Measurements from ENCODE around the gene CBR1. TPM values are rescaled to one million over a fixed set of nuclear protein-coding genes. Genes with fewer than 3 reads are reported as not detected.
"Not testable (repeated sequence)": the region's sequence is repeated elsewhere in the genome, so short reads cannot be mapped to it uniquely, and the experiment has no call there.

CBR1 gene
- total and polyA plus RNA-seq, 5 experiments from 2014 or later = 23.9 to 59.9 (median 36.3) TPM

- H3K27me3 Mint-ChIP-seq = peaks cover 0 to 5% (median 0%) of the 10 kb centered on the region in 5 donors
- H3K36me3 Mint-ChIP-seq = peaks cover 7 to 15% (median 9%) of the 10 kb centered on the region in 3 donors
- POLR2A ChIA-PET = no interaction called here
- no peak overlapping the region for H3K27ac Mint-ChIP-seq
- DNase-seq (no peak), ATAC-seq (no peak)
- no peak overlapping the region for H3K4me3 Mint-ChIP-seq
- H3K9me3 Mint-ChIP-seq = peaks cover 0 to 20% (median 11%) of the 10 kb centered on the region in 9 donors
- peaks cover 0 to 8% (median 3%) of the 10 kb centered on the region in 4 donors for H3K4me1 Mint-ChIP-seq
These were observed 20.1 kb downstream of the CBR1 start for GRCh38 chr21:36089946-36090345.

GRCh38 chr21:36092681-36093080 lies 22.9 kb downstream of the CBR1 start:
- peaks cover 0 to 5% (median 0%) of the 10 kb centered on the region in 5 donors for H3K27me3 Mint-ChIP-seq
- ATAC-seq (no peak), DNase-seq (no peak)
- peaks cover 7 to 15% (median 9%) of the 10 kb centered on the region in 3 donors for H3K36me3 Mint-ChIP-seq
- peaks cover 0 to under 1% (median 0%) of the 10 kb centered on the region in 4 donors for H3K4me1 Mint-ChIP-seq
- POLR2A ChIA-PET = interaction anchor here (0.7 kb wide), 1 partner anchor 307 kb away, joined by 3 read pairs; no protein-coding TSS in a partner anchor
- H3K9me3 Mint-ChIP-seq = peaks cover 0 to 23% (median 11%) of the 10 kb centered on the region in 9 donors
- no peak overlapping the region for H3K27ac Mint-ChIP-seq
- H3K4me3 Mint-ChIP-seq = no peak overlapping the region

- POLR2A ChIA-PET = no interaction called here
- H3K4me3 Mint-ChIP-seq = no peak overlapping the region
- peaks cover 7 to 15% (median 9%) of the 10 kb centered on the region in 3 donors for H3K36me3 Mint-ChIP-seq
- ATAC-seq (no peak), DNase-seq (no peak)
- H3K4me1 Mint-ChIP-seq = peaks cover 0 to 5% (median 0%) of the 10 kb centered on the region in 4 donors
- H3K9me3 Mint-ChIP-seq = peaks cover 0 to 23% (median 11%) of the 10 kb centered on the region in 9 donors
- no peak overlapping the region for H3K27ac Mint-ChIP-seq
- peaks cover 0 to 5% (median 0%) of the 10 kb centered on the region in 5 donors for H3K27me3 Mint-ChIP-seq
These were observed 23.7 kb downstream of the CBR1 start for GRCh38 chr21:36093512-36093911.

DNA sequence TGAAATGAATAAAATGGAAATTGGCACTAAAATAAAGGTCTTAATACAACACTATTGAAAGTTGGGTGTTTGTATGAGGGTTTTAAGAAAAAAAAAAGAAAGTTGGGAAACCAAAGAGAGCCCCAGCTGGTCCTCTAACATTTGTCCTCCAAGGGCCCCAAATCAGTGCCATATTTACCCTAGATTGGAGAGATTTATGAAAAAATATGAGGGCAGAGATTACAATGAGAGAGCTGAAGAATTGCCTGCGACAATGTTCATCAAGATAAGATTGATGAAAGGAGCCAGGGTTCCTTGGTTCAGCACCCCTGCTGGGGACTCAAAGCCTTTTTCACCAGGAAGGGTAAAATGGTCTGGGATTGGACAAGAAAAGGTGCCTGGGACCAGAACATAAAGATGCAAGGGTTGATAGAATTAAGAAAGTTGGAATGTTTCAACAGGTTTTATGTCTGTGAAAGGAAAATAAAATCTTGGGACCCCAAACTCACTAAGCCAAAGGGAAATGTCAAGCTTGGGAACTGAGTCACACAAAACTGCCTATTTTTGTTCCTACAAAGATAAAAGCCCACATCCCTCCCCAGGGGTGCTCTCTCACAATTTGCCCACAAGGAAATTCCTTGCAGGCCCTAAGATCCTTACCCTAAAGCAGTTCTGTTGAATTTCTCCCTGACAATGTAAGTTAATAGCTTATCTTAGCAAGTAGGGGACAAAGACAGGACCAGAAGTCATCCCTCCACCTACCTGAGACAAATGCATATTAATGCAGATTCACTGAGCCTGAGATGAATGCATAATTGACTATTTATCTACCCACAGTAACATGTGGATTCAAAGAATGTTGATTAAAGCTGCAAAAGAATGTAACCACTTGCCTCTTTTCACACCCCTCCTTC lies 26.8 kb downstream of the CBR1 start:
- POLR2A ChIA-PET = interaction anchor here (0.7 kb wide), 1 partner anchor 961 kb away, joined by 4 read pairs; no protein-coding TSS in a partner anchor
- Mint-ChIP-seq H3K27me3 (peaks cover 0 to 5% (median 0%) of the 10 kb centered on the region in 5 donors), H3K9me3 (peaks cover 0 to 23% (median 11%) of the 10 kb centered on the region in 9 donors), H3K27ac (no peak overlapping the region), H3K36me3 (peaks cover 7 to 15% (median 9%) of the 10 kb centered on the region in 3 donors), H3K4me1 (peaks cover 0 to 5% (median 0%) of the 10 kb centered on the region in 4 donors), H3K4me3 (no peak overlapping the region)
- ATAC-seq (no peak), DNase-seq (no peak)

DNA sequence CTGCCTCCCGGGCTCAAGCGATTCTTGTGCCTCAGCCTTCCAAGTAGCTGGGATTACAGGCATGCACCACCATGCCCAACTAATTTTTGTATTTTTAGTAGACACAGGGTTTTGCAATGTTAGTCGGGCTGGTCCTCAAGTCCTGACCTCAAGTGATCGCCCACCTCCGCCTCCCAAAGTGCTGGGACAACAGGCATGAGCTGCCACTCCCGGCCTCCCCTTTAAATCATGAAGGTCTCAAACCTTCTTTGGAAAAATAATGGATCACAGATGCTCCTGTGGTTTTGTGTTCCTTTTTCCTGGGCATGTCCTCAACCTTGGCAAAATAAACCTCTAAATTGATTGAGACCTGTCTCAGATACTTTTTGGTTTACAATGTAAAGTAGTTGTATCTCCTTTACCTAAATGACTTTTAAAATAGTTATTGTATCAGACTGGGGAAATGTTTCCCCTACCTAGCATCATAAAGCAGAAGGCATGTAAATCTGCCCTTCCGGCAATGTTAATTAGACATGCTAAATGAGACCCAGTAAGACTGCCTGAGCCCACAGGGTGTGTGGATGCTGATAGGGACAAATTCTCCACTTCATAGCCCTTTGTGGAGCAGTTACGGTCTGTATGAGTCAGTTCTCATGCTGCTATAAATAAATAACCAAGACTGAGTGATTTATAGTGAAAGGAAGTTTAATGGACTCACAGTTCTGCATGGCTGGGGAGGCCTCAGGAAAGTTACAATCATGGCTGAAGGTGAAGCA lies 27.8 kb downstream of the CBR1 start:
- Mint-ChIP-seq H3K27ac (no peak overlapping the region), H3K4me3 (no peak overlapping the region), H3K9me3 (peaks cover 0 to 20% (median 11%) of the 10 kb centered on the region in 9 donors), H3K27me3 (peaks cover 0 to 5% (median 0%) of the 10 kb centered on the region in 5 donors), H3K36me3 (peaks cover 7 to 12% (median 9%) of the 10 kb centered on the region in 3 donors), H3K4me1 (peaks cover 0 to 5% (median 0%) of the 10 kb centered on the region in 4 donors)
- ATAC-seq (no peak), DNase-seq (no peak)
- POLR2A ChIA-PET = no interaction called here

GRCh38 chr21:36098182-36098532 lies 28.3 kb downstream of the CBR1 start:
- ATAC-seq = no peak

DNA sequence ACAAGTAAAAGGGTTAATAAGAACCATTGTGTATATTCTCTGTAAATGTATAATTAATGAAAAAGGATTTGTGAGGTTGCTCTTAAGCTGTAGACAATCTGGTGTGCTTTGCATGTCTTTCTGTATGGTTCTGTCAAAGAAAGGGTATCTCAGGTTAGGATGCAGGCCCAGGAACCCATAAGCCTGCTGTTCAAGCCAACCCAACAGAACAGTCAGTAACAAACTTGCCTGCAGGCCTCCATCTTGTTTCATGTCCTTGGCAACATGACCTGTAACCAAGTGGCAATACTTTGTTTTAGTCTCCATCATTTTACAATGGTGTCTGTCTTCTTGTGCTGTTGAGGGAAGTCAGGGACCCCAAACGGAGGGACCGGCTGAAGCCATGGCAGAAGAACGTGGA lies 29.2 kb downstream of the CBR1 start:
- H3K9me3 Mint-ChIP-seq = peaks cover 0 to 6% (median 0%) of the 10 kb centered on the region in 9 donors
- ATAC-seq = no peak
- peaks cover 0 to 3% (median 0%) of the 10 kb centered on the region in 5 donors for H3K27me3 Mint-ChIP-seq
- H3K4me1 Mint-ChIP-seq = peaks cover 0 to 5% (median under 1%) of the 10 kb centered on the region in 4 donors
- no peaks in the 10 kb centered on the region for H3K36me3 Mint-ChIP-seq
- POLR2A ChIA-PET = no interaction called here
- DNase-seq = no peak
- no peak overlapping the region for H3K4me3 Mint-ChIP-seq
- no peak overlapping the region for H3K27ac Mint-ChIP-seq

More at GRCh38 chr21:36098182-36098532, 28.3 kb downstream of the CBR1 start:
- POLR2A ChIA-PET = no interaction called here
- Mint-ChIP-seq H3K36me3 (peaks cover 7 to 8% (median 7%) of the 10 kb centered on the region in 3 donors), H3K27me3 (peaks cover 0 to 5% (median 0%) of the 10 kb centered on the region in 5 donors), H3K4me3 (no peak overlapping the region), H3K27ac (no peak overlapping the region), H3K4me1 (peaks cover 0 to 5% (median 0%) of the 10 kb centered on the region in 4 donors), H3K9me3 (peaks cover 0 to 14% (median 8%) of the 10 kb centered on the region in 9 donors)
- DNase-seq = no peak

GRCh38 chr21:36099695-36100211 lies 29.9 kb downstream of the CBR1 start:
- H3K4me3 Mint-ChIP-seq, ATAC-seq, H3K27me3 Mint-ChIP-seq, H3K36me3 Mint-ChIP-seq, DNase-seq, POLR2A ChIA-PET, H3K9me3 Mint-ChIP-seq, H3K27ac Mint-ChIP-seq: not testable (repeated sequence)
- H3K4me1 Mint-ChIP-seq = peaks cover 5 to 12% (median 8%) of the 10 kb centered on the region in 4 donors

DNA sequence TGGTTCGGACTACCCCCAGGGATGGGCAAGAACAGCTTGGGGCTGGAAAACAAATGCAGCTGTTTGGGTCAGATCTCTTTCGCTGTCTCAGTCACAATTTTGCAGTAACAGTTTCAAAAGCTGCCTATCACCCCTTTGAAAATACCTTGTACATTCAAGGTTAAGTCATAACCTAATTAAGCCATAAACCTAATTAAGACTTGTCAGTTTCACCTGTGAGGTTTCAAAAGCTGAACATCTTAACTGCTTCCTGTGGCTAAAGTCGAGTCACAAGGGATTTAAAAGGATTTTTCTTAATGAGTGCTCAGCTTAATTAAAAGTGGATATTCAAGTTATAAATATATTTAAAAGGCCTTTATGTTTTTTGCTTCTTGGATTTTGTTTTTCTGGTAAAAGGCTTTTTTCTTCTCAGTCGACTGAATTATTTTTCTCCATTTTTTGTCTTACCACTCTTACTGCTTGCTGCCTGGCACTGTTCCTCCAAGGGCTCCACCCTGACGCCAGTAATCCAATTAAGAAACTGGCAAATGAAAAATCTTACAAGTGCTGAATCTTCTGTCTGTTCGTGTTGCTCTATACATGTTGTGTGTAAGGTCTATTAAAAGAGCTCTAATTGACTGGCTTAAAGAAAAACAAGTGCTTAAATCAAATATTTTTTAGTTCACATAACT lies 31.3 kb downstream of the CBR1 start:
- H3K4me3 Mint-ChIP-seq = no peak overlapping the region
- H3K4me1 Mint-ChIP-seq = peaks cover 8 to 15% (median 9%) of the 10 kb centered on the region in 4 donors
- DNase-seq (no peak), ATAC-seq (no peak)
- H3K27me3 Mint-ChIP-seq = peaks cover 6 to 23% (median 11%) of the 10 kb centered on the region in 5 donors
- POLR2A ChIA-PET = no interaction called here
- H3K36me3 Mint-ChIP-seq = no peaks in the 10 kb centered on the region
- H3K9me3 Mint-ChIP-seq = no peaks in the 10 kb centered on the region
- no peak overlapping the region for H3K27ac Mint-ChIP-seq

DNA sequence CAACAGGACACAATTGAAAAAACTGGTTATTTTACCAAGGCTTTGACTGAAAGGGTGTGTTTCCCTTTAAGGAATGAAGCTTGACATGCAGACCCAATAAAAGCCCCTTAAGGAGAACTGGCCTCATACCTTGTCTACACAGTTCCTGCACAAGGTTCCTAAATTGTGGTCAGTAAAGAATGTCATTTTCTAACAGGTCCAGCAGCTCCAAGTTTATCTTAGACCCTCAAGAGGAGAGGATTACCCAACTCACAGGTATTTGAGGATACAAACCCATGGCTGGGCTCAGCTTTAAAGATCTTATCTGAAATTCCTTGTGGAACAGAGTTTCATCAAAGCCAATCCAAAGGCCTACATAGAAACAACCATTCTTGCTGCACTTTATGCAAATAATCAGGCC lies 33.6 kb downstream of the CBR1 start:
- POLR2A ChIA-PET = interaction anchor here (1.5 kb wide), 1 partner anchor 43 kb away, joined by 5 read pairs; the partner anchor contains the start of gene SETD4

DNA sequence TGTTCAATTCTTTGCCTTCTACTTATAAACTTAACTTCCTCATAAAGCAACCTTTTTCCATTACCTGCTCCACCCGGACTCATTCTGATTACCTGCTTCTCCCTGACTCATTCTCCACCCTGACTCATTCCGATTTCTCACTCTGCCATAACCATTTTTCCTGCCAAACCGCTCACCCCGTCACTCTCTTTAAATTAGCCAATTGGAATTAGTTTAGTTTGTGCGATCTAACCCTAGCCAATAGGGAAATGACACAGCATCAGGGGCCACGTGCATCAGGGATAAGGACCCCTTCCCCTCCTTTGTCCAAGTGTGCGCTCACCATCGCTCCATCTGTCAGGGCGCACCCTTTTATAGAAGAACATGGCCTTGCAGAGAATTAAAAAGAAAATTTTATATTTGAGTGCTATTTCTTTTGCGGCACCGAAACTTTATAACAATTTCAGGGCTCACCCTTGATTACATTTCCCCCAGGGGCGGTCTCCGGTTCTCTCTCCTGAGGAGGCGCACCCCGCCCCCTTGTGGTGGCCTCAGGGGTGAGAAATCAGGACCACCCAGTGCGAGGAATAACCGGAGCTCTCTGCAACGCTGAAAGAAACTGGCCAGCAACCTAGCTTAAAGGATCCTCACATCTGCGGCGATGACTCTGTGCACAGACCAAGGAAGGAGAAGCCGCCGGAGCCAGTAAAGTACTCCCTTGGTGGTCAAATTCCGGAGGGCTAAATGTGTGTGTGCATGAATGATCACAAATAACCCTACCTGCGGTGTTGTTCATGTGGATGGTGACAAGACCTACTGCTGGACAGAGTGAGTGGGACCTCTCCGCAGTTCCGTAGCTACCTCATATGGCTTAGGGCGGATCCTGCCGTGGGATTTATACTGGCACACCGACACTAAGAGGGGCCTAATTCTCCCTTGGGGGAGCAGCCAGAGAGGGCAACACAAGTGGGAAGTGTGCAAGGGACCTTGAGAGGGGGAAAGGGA lies 34.8 kb downstream of the CBR1 start:
- ATAC-seq (peak; percentile 88 to 93), DNase-seq (peak; percentile 48 to 84 (median 64))
- POLR2A ChIA-PET = interaction anchor here (1.0 kb wide), 1 partner anchor 45 kb away, joined by 5 read pairs; no protein-coding TSS in a partner anchor
- Mint-ChIP-seq H3K9me3 (no peaks in the 10 kb centered on the region), H3K36me3 (no peaks in the 10 kb centered on the region), H3K27me3 (peaks cover 6 to 31% (median 11%) of the 10 kb centered on the region in 5 donors), H3K4me1 (peaks cover 8 to 11% (median 10%) of the 10 kb centered on the region in 4 donors), H3K4me3 (peak overlapping the region; percentile 7 to 73 (median 47)), H3K27ac (peak overlapping the region in 4 of 10 donors; percentile 11 to 76 (median 47))

More for the DNA sequence above, 33.6 kb downstream of the CBR1 start:
- no peak overlapping the region for H3K4me3 Mint-ChIP-seq
- H3K4me1 Mint-ChIP-seq = peaks cover 8 to 11% (median 10%) of the 10 kb centered on the region in 4 donors
- no peaks in the 10 kb centered on the region for H3K9me3 Mint-ChIP-seq
- no peaks in the 10 kb centered on the region for H3K36me3 Mint-ChIP-seq
- no peak overlapping the region for H3K27ac Mint-ChIP-seq
- H3K27me3 Mint-ChIP-seq = peaks cover 6 to 31% (median 11%) of the 10 kb centered on the region in 5 donors
- DNase-seq (no peak), ATAC-seq (no peak)
